Skin of body (tissue), 2 donors: ENCODE measurements around the gene PPARA. TPM values are rescaled to one million over a fixed set of nuclear protein-coding genes. Genes with fewer than 3 reads are reported as not detected.

ENCODE experiments used
- DNase-seq: peaks from one replicate; lab custom pipeline; 2025; lab: John Stamatoyannopoulos, UW
- total RNA-seq: library from RNA; depleted of rRNA; stranded (reverse); fragments of >200 nt; gene quantifications from one replicate; pipeline ENCODE4 v1.2.3, GENCODE V29; 2014

The PPARA gene
- total RNA-seq, 1 donor from 2014 or later, result 24.2 TPM

- no peak for DNase-seq
Measured at GRCh38 chr22:46290121-46290842, 140.0 kb downstream of the PPARA start.

GRCh38 chr22:46290843-46291785, 140.8 kb downstream of the PPARA start:
- no peak for DNase-seq

- DNase-seq, result no peak
Measured at GRCh38 chr22:46292173-46292572, 141.8 kb downstream of the PPARA start.

GRCh38 chr22:46292732-46293131, 142.4 kb downstream of the PPARA start:
- no peak for DNase-seq

Other genes starting within 250 kb of the PPARA start
- 4.3 TPM for gene WNT7B, start 173.4 kb upstream of the PPARA start, total RNA-seq
- gene CDPF1, start 99.8 kb downstream of the PPARA start, total RNA-seq, result 6.2 TPM
- 0.10 TPM for gene PKDREJ, start 112.8 kb downstream of the PPARA start, total RNA-seq
- 16.1 TPM for gene TTC38, start 117.5 kb downstream of the PPARA start, total RNA-seq
- gene GTSE1, start 146.3 kb downstream of the PPARA start, total RNA-seq, result 3.6 TPM
- 29.8 TPM for gene TRMU, start 185.2 kb downstream of the PPARA start, total RNA-seq